A172 (cell line): ENCODE results near the gene ZC3H18. TPM values are rescaled to one million over a fixed set of nuclear protein-coding genes. Genes with fewer than 3 reads are reported as not detected.

ENCODE experiments used
- DNase-seq: peaks from one replicate; pipeline ENCODE4 v3.0.0-alpha.2; 2015; ENCODE audit warnings: low spot score
- total RNA-seq: library from RNA; depleted of rRNA; stranded (reverse); fragments of >200 nt; shearing (Covaris generic); gene quantifications from 2 replicates; pipeline ENCODE4 v1.2.3, GENCODE V29; 2014

Gene ZC3H18
- total RNA-seq, 1 experiment from 2014 or later, result 17.7 TPM

- DNase-seq, result no peak
Observed at GRCh38 chr16:88532434-88533241, 37.6 kb upstream of the ZC3H18 start.

- no peak for DNase-seq
Observed at GRCh38 chr16:88533381-88533917, 36.8 kb upstream of the ZC3H18 start.

DNA sequence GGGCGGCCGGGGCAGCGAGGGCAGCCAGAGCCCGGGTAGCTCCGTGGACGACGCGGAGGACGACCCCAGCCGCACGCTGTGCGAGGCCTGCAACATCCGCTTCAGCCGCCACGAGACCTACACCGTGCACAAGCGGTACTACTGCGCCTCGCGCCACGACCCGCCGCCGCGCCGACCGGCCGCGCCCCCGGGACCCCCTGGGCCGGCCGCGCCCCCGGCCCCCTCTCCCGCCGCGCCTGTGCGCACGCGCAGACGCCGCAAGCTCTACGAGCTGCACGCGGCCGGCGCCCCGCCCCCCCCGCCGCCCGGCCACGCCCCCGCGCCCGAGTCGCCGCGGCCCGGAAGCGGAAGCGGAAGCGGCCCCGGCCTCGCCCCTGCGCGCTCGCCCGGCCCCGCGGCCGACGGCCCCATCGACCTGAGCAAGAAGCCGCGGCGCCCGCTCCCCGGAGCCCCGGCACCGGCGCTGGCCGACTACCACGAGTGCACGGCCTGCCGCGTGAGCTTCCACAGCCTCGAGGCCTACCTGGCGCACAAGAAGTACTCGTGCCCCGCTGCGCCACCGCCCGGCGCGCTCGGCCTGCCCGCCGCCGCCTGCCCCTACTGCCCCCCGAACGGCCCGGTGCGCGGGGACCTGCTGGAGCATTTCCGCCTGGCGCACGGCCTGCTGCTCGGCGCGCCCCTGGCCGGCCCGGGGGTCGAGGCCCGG is 36.1 kb upstream of the ZC3H18 start:
- no peak for DNase-seq

GRCh38 chr16:88534638-88535190 is 35.5 kb upstream of the ZC3H18 start:
- DNase-seq, result no peak

- DNase-seq, result no peak
Observed at GRCh38 chr16:88535191-88535856, 34.9 kb upstream of the ZC3H18 start.

GRCh38 chr16:88535857-88536222 is 34.4 kb upstream of the ZC3H18 start:
- no peak for DNase-seq

DNA sequence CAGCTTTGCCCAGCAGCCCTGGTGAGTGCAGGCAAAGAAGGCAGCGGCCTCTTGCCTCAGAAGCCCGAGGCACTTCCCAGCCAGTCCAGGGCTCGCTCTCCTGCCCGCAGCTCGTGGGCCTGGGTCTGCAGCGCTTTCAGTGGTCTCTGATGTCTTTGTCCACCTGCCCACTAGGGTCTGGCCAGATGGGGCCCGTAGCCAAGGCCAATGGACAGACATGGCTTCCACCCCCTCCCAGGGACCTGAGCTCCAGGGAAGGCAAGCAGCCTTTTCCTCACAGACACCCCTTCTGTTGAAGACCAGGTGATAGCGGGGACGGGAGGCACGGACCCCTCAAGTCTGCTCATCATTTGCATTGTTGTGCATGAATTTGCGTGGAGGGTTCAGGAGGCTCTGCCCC is 33.7 kb upstream of the ZC3H18 start:
- DNase-seq, result no peak

DNA sequence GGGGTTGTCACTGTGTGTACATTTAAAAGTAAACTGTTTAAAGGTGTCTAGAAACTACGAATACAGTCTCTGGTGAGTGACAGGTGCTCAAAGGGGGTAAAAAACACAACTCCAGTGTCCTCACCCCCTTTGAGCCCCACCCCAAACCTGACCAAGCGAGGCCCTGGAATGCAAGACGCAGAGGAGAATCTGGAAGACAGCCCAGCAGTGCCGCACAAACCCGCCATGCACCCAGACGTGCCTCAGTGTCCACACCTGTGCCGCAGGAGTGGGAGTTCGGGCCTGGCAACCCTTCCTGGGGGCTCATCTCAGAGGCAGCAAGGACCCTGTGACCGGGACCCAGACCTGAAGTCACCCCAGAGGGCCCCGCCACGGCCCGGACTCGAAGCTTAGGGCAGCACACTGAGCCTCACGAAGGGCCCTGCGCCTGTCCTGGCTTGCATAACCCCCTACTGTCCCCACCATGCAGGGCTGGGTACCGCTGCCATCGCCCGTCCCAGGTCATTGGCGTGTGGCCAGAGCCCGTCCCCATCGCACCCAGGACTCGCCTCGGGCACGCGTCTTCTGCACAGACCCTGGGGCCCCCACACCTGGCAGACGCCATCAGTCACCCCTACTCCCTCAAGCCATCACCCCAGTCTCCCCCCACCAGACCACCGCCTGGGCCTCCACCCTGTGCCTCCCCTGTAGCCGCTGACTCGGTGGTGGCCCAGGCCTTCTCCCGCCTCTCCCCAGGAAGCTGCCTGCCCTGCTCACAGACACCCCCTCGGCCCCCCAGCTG is 33.0 kb upstream of the ZC3H18 start:
- no peak for DNase-seq

- DNase-seq, result no peak
Observed at GRCh38 chr16:88537859-88538258, 32.3 kb upstream of the ZC3H18 start.

- no peak for DNase-seq
Observed at GRCh38 chr16:88538366-88539060, 31.7 kb upstream of the ZC3H18 start.

DNA sequence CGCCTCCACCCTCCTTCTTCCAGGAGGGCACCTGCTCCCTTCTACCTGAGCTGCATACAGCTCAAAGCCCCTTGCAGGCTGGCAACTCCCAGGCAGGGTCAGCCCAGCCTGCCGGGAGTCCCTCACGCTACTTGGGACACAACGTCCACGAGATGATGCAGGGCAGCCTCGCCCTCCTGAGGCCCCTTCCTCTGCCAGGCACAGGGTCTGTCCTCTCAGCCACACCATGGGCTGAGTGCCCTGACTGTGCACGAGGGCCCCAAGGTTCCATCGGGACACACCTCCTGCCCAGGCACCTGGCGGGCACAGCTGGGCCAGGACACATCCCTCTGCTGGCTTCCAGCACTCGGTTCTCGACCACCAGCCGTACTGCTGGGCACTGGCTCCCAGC is 30.9 kb upstream of the ZC3H18 start:
- no peak for DNase-seq

GRCh38 chr16:88539652-88540345 is 30.4 kb upstream of the ZC3H18 start:
- DNase-seq, result no peak

- DNase-seq, result no peak
Observed at GRCh38 chr16:88540346-88540977, 29.7 kb upstream of the ZC3H18 start.

DNA sequence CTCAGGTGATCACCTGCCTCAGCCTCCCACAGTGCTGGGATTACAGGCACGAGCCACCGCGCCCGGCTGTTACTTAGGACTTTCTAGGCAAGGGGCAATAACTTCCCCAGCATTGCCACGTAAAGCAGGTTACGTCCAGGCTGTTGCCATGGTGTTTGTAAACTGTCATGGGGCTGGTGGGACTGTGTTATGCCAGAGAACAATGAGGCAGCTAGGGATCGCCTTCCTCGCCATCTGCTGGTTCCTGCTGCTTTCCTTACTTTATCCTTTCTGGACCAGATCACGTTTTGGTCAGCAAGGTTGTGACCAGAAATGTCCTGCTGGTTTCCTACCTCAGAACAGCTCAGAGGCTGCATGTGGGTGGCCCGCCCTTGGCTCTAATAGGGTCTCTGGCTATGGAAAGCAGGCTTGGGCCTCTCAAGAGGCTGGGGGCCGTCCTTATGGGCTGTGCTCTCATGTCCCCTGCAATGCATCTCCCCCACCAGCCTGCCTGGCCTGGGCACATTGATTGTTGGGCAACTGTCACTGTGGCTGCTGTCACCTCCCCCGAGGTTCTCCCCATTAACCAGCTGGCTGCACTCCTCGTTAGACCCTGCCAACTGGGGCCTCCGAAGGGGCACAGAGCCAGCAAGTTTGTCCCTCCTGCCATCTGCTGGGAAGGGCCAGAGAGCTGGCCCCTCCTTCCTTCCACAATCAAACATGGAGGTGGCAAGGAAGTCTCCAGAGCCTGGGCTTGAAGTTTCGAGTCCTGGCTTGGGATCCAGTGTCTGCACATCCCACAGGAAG is 28.2 kb upstream of the ZC3H18 start:
- DNase-seq, result no peak

GRCh38 chr16:88543230-88543813 is 26.9 kb upstream of the ZC3H18 start:
- DNase-seq, result no peak

DNA sequence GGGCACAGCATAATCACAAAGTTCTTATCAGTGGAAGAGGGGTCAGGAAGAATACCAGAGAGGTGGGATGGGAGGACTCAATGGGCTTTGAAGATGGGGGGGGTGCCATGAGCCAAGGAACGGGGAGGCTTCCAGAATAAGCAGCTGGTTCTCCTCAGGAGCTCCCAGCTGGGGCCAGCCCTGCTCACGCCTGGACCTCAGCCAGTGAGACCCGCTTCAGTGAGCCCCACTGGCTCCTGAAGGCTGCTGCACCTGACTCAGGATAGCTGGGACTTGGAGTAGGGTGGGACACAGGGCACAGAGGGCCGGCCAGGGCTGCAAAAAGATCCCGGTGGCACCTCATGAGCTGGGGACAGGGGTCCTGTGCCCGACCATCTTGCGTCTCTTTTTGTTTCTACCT is 24.4 kb upstream of the ZC3H18 start:
- DNase-seq, result no peak

- no peak for DNase-seq
Observed at GRCh38 chr16:88548131-88548874, 21.9 kb upstream of the ZC3H18 start.

- no peak for DNase-seq
Observed at GRCh38 chr16:88548985-88549384, 21.2 kb upstream of the ZC3H18 start.
